HepG2 (cell line): ENCODE results near the gene MYL9. TPM values are rescaled to one million over a fixed set of nuclear protein-coding genes. Genes with fewer than 3 reads are reported as not detected.

Experiments
- ATAC-seq: fragments of 200-7000 bp; cut with Tn5 transposase; 3 replicates; pipeline ENCODE4 v1.9.1; 2020; ENCODE audit warnings: mild to moderate bottlenecking, moderate library complexity
- BruUV-seq: library from RNA; stranded (reverse); fragments of 400-500 nt; replicated peaks from 2 replicates; lab custom pipeline; 2021; lab: Mats Ljungman, UMichigan
- CTCF ChIA-PET: fragments of 300-600 bp; formaldehyde crosslinking; extraction: SDS; loops from one replicate; lab custom pipeline; 2021; ENCODE audit warnings: low total read pairs, inconsistent platforms, low intra/inter-chr PET ratio; lab: Yijun Ruan, JAX
- POLR2A ChIA-PET: fragments of 350-600 bp; sonication (Branson Sonifier 250); formaldehyde crosslinking; loops from one replicate; lab custom pipeline; 2020; ENCODE audit warnings: antibody characterized with exemption, inconsistent platforms; lab: Yijun Ruan, JAX
- DNase-seq: peaks from one replicate; pipeline ENCODE4 v3.0.0-alpha.2; 2015; ENCODE audit warnings: low spot score
- FAIRE-seq: peaks from 3 replicates; lab custom pipeline; 2011; peaks lifted over from hg19 to GRCh38; lab: Jason Lieb, UNC
- H2AFZ ChIP-seq: one replicate; pipeline ENCODE4 v1.6.1; 2011; ENCODE audit warnings: low read length, inconsistent platforms
- H3K27ac ChIP-seq: fragments of 300-600 bp; 3 replicates; pipeline ENCODE4 v1.8.0; 2011; ENCODE audit warnings: mixed run types, mild to moderate bottlenecking, mixed read lengths, low read length, inconsistent platforms; ENCODE audit not compliant: insufficient read depth; ENCODE audit errors: extremely low read length
- H3K27me3 ChIP-seq, 2 experiments: fragments of 200-600 bp in 1 of 2; 2 replicates in 1 of 2; 3 replicates in 1 of 2; pipeline versions ENCODE4 v1.6.0 to v1.8.0; 2011; ENCODE audit warnings: low read length in 2 of 2, mild to moderate bottlenecking in 2 of 2, moderate library complexity in 2 of 2, inconsistent platforms in 1 of 2; ENCODE audit not compliant: insufficient read depth in 2 of 2, control insufficient read depth in 1 of 2
- H3K36me3 ChIP-seq, 2 experiments: fragments of 200-600 bp in 1 of 2; replicated peaks in 1 of 2; 2 replicates in 1 of 2; 3 replicates in 1 of 2; pipeline versions ENCODE4 v1.5.1 to v1.8.0; 2011; ENCODE audit warnings: low read length in 2 of 2, inconsistent platforms in 1 of 2; ENCODE audit not compliant: insufficient read depth in 2 of 2, control insufficient read depth in 1 of 2
- H3K4me1 ChIP-seq: 2 replicates; pipeline ENCODE4 v1.5.1; 2012; ENCODE audit warnings: low read length, inconsistent platforms; ENCODE audit not compliant: insufficient read depth
- H3K4me2 ChIP-seq: 2 replicates; pipeline ENCODE4 v1.6.0; 2011; ENCODE audit warnings: low read depth, low read length, inconsistent platforms
- H3K4me3 ChIP-seq, 3 experiments: fragments of 200-600 bp in 1 of 3; sonication (generic), shearing (Covaris generic) in 1 of 3; replicated peaks in 1 of 3; 2 replicates each; pipeline ENCODE4 v1.5.1; 2011 to 2016; ENCODE audit warnings: low read length in 3 of 3, inconsistent platforms in 2 of 3, low read depth in 2 of 3, mild to moderate bottlenecking in 2 of 3, control low read depth in 1 of 3, mixed read lengths in 1 of 3; ENCODE audit not compliant: insufficient read depth in 1 of 3
- H3K79me2 ChIP-seq: one replicate; pipeline ENCODE4 v1.6.1; 2011; ENCODE audit warnings: low read length, inconsistent platforms; ENCODE audit not compliant: insufficient read depth
- H3K9ac ChIP-seq: 2 replicates; pipeline ENCODE4 v1.6.0; 2011; ENCODE audit warnings: mild to moderate bottlenecking, low read depth, low read length, inconsistent platforms; ENCODE audit not compliant: insufficient read depth
- H3K9me3 ChIP-seq: 2 replicates; pipeline ENCODE4 v1.5.1; 2012; ENCODE audit warnings: mild to moderate bottlenecking, low read length
- H4K20me1 ChIP-seq: 2 replicates; pipeline ENCODE4 v1.6.0; 2011; ENCODE audit warnings: inconsistent platforms, mild to moderate bottlenecking, low read length, moderate library complexity; ENCODE audit not compliant: insufficient read depth
- ATRX ChIP-seq: sonication (generic); formaldehyde crosslinking; IDR thresholded peaks from 2 replicates; pipeline ENCODE4 v1.4.0; 2020; ENCODE audit warnings: missing genetic modification reagents, borderline replicate concordance
- CEBPB ChIP-seq: IDR thresholded peaks from 2 replicates; pipeline ENCODE4 v1.6.1; 2011; ENCODE audit warnings: low read depth, low read length, improper control_type of control experiment, borderline replicate concordance
- FOXC1 ChIP-seq: sonication (generic); formaldehyde crosslinking; IDR thresholded peaks from 2 replicates; pipeline ENCODE4 v1.8.0; 2022; ENCODE audit warnings: mild to moderate bottlenecking, missing genetic modification reagents, borderline replicate concordance
- HDAC1 ChIP-seq: sonication (generic); formaldehyde crosslinking; IDR thresholded peaks from 2 replicates; pipeline ENCODE4 v1.5.1; 2020; ENCODE audit warnings: mild to moderate bottlenecking, missing genetic modification reagents
- NFKB2 ChIP-seq: sonication (generic); formaldehyde crosslinking; IDR thresholded peaks from 2 replicates; pipeline ENCODE4 v1.4.0; 2020; ENCODE audit warnings: missing genetic modification reagents, borderline replicate concordance
- POLR2A ChIP-seq, 2 experiments: IDR thresholded peaks; 2 replicates each; pipeline ENCODE4 v1.6.1; 2011; ENCODE audit warnings: low read depth in 2 of 2, low read length in 2 of 2, mild to moderate bottlenecking in 1 of 2, moderate library complexity in 1 of 2; ENCODE audit not compliant: insufficient read depth in 1 of 2
- PRDM10 ChIP-seq: sonication (generic); formaldehyde crosslinking; IDR thresholded peaks from 2 replicates; pipeline ENCODE4 v1.4.0; 2020; ENCODE audit warnings: low read depth, missing genetic modification reagents
- SP1 ChIP-seq, 2 experiments: fragments of 450-650 bp in 1 of 2; sonication (generic) in 1 of 2; formaldehyde crosslinking in 1 of 2; IDR thresholded peaks; 2 replicates each; pipeline versions ENCODE4 v1.4.0 to v1.6.1; 2016 to 2020; ENCODE audit warnings: missing genetic modification reagents in 1 of 2
- STAG1 ChIP-seq: sonication (generic); formaldehyde crosslinking; IDR thresholded peaks from 2 replicates; pipeline ENCODE4 v1.4.0; 2020; ENCODE audit warnings: missing genetic modification reagents
- ZNF33B ChIP-seq: sonication (generic); formaldehyde crosslinking; IDR thresholded peaks from 2 replicates; pipeline ENCODE4 v1.5.1; 2020; ENCODE audit warnings: mild to moderate bottlenecking, missing genetic modification reagents
- ZNF563 ChIP-seq: sonication (generic); formaldehyde crosslinking; IDR thresholded peaks from 2 replicates; pipeline ENCODE4 v1.8.0; 2022; ENCODE audit warnings: mild to moderate bottlenecking, moderate library complexity, missing genetic modification reagents
- ZNF567 ChIP-seq: sonication (generic); formaldehyde crosslinking; IDR thresholded peaks from 2 replicates; pipeline ENCODE4 v1.8.1; 2023; ENCODE audit warnings: mild to moderate bottlenecking, missing genetic modification reagents, borderline replicate concordance
- ZNF7 ChIP-seq: IDR thresholded peaks from 2 replicates; pipeline ENCODE4 v1.6.1; 2016; ENCODE audit warnings: missing biosample characterization, missing genetic modification reagents
- WGBS: methylation state at CpG from one replicate; pipeline ENCODE4 v1.1.6; 2017; ENCODE audit warnings: low lambda C conversion rate; 5-methylcytosine and 5-hydroxymethylcytosine counted together
- in situ Hi-C: cut with HindIII; loops from 2 replicates; pipeline ENCODE4 v1.10.0; 2017; ENCODE audit warnings: low pct_unique_long_range_greater_than_20kb; ENCODE audit not compliant: extremely low pct_ligation_motif_present
- intact Hi-C: fragments of 100-400 bp; cut with micrococcal nuclease; formaldehyde crosslinking; loops from one replicate; pipeline ENCODE4 v1.10.0; 2022; ENCODE audit not compliant: unreplicated experiment
- polyA plus RNA-seq, 8 experiments: library from polyadenylated mRNA; depleted of rRNA in 3 of 8; stranded (reverse) in 7 of 8; unstranded in 1 of 8; fragments of >200 nt; fragmentation: Illumina TruSeq in 4 of 8; extraction: Trizol in 4 of 8; gene quantifications; 2 replicates each; pipeline versions ENCODE4 v1.2.1 to v1.2.3, GENCODE V29; 2011 to 2016; ENCODE audit warnings: low read depth in 4 of 8, missing spikeins in 1 of 8, mixed read lengths in 1 of 8; ENCODE audit not compliant: insufficient read depth in 1 of 8
- total RNA-seq, 5 experiments: library from RNA; depleted of rRNA; stranded (reverse); fragments of >200 nt; fragmentation: Illumina TruSeq; extraction: Trizol; gene quantifications; 2 replicates each; pipeline ENCODE4 v1.2.3, GENCODE V29; 2016; ENCODE audit warnings: low read depth in 1 of 5
- TF ChIP-seq, protein P1 (sequence below): sonication (generic); formaldehyde crosslinking; IDR thresholded peaks from 2 replicates; pipeline ENCODE4 v1.5.1; 2020; ENCODE audit warnings: mild to moderate bottlenecking, missing genetic modification reagents, moderate library complexity
- TF ChIP-seq, protein P2 (sequence below): IDR thresholded peaks from 2 replicates; pipeline ENCODE4 v1.6.1; 2012; ENCODE audit warnings: inconsistent platforms

Gene MYL9
- total and polyA plus RNA-seq, 2 of the 13 experiments (the other 11 are each of a cell fraction or from before 2014, with no cell fraction given), result 0.87 to 2.2 TPM

- H3K27ac ChIP-seq, result no peak overlapping the region
- in situ Hi-C loops, result no loop called here
- TF ChIP-seq STAG1 (CRISPR knock-in tag) (no peak), ZNF33B (CRISPR knock-in tag) (no peak), SP1 (IDR thresholded peaks at IDR 0.05) (no peak), SP1 (CRISPR knock-in tag; IDR thresholded peaks at IDR 0.05) (no peak), PRDM10 (CRISPR knock-in tag) (no peak), NFKB2 (CRISPR knock-in tag) (no peak), ZNF563 (0 out of 2 replicates have a peak, but pooled peaks have one; percentile 40), ZNF7 (CRISPR knock-in tag) (no peak), ZNF567 (CRISPR knock-in tag) (no peak), POLR2A (IDR thresholded peaks at IDR 0.05; ENCODE audit: insufficient read depth in 1 of 2, low read depth in 2 of 2, low read length in 2 of 2) (peak in 1 of 2 experiments; percentile 35; a peak in 1 of 4 replicates), CEBPB (no peak), HDAC1 (CRISPR knock-in tag) (no peak), FOXC1 (CRISPR knock-in tag) (0 out of 2 replicates have a peak, but pooled peaks have one; percentile 30), ATRX (CRISPR knock-in tag) (no peak)
- TF ChIP-seq, protein P1, sequence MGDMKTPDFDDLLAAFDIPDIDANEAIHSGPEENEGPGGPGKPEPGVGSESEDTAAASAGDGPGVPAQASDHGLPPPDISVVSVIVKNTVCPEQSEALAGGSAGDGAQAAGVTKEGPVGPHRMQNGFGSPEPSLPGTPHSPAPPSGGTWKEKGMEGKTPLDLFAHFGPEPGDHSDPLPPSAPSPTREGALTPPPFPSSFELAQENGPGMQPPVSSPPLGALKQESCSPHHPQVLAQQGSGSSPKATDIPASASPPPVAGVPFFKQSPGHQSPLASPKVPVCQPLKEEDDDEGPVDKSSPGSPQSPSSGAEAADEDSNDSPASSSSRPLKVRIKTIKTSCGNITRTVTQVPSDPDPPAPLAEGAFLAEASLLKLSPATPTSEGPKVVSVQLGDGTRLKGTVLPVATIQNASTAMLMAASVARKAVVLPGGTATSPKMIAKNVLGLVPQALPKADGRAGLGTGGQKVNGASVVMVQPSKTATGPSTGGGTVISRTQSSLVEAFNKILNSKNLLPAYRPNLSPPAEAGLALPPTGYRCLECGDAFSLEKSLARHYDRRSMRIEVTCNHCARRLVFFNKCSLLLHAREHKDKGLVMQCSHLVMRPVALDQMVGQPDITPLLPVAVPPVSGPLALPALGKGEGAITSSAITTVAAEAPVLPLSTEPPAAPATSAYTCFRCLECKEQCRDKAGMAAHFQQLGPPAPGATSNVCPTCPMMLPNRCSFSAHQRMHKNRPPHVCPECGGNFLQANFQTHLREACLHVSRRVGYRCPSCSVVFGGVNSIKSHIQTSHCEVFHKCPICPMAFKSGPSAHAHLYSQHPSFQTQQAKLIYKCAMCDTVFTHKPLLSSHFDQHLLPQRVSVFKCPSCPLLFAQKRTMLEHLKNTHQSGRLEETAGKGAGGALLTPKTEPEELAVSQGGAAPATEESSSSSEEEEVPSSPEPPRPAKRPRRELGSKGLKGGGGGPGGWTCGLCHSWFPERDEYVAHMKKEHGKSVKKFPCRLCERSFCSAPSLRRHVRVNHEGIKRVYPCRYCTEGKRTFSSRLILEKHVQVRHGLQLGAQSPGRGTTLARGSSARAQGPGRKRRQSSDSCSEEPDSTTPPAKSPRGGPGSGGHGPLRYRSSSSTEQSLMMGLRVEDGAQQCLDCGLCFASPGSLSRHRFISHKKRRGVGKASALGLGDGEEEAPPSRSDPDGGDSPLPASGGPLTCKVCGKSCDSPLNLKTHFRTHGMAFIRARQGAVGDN, result 0 out of 2 replicates have a peak, but pooled peaks have one; percentile 4
- TF ChIP-seq, protein P2, sequence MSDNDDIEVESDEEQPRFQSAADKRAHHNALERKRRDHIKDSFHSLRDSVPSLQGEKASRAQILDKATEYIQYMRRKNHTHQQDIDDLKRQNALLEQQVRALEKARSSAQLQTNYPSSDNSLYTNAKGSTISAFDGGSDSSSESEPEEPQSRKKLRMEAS, result no peak
- TF ChIP-seq, all 625 proteins: peak for 4
- intact Hi-C loops, result loop anchor here (5.0 kb wide), 1 partner anchor 1835 kb away; no protein-coding TSS in a partner anchor
- Histone ChIP-seq H3K4me2 (no peak overlapping the region), H3K4me1 (no peaks in the 10 kb centered on the region), H2AFZ (no peak overlapping the region), H3K9me3 (no peaks in the 10 kb centered on the region), H3K9ac (no peak overlapping the region), H4K20me1 (no peaks in the 10 kb centered on the region), H3K36me3 (peaks cover 30 to 52% of the 10 kb centered on the region in 2 experiments), H3K4me3 (no peak overlapping the region), H3K79me2 (no peaks in the 10 kb centered on the region), H3K27me3 (no peaks in the 10 kb centered on the region)
- 86% methylated on average over 3 of the region's 3 CpGs for WGBS
- BruUV-seq, result no TSS peak
- ATAC-seq (no peak), DNase-seq (no peak), FAIRE-seq (no peak)
- ChIA-PET CTCF (no interaction called here), POLR2A (interaction anchor here (1.1 to 2.9 kb wide), 4 partner anchors 12 to 18 kb away, joined by 3 to 23 read pairs (median 8); partner anchors contain the start of genes RAB5IF and TGIF2)
Measured at GRCh38 chr20:36587388-36588070, 46.2 kb downstream of the MYL9 start.
